Stimulated activated CD8-positive, alpha-beta memory T cell treated with anti-CD3 and anti-CD28 coated beads, Interleukin-15, amount 100 ng/mL, for 24 hours (primary cell): ENCODE data around the gene PIGU.

ENCODE experiments used
- DNase-seq: peaks from one replicate; pipeline ENCODE4 v3.0.0-alpha.2; 2020; ENCODE audit warnings: low read depth

The PIGU gene

DNA sequence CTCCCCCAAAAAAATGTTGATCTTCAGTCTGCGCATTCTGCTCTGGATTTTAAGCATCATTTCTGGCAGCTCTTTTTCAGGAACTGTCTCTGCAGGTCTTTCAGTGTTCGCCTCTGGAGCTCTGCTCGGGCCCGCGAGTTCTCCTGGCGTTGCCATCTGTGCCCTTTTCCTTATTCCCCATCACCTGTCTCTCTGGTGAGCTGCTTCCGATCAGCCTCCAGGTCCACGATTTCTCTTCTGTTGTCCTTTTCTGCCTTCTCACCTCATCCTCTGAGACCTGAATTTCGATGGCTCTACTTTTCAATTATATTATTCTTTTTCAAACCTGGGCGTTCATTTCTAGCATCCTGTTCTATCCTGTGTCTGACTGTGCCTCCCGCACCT lies 119.0 kb downstream of the PIGU start:
- DNase-seq = no peak

DNA sequence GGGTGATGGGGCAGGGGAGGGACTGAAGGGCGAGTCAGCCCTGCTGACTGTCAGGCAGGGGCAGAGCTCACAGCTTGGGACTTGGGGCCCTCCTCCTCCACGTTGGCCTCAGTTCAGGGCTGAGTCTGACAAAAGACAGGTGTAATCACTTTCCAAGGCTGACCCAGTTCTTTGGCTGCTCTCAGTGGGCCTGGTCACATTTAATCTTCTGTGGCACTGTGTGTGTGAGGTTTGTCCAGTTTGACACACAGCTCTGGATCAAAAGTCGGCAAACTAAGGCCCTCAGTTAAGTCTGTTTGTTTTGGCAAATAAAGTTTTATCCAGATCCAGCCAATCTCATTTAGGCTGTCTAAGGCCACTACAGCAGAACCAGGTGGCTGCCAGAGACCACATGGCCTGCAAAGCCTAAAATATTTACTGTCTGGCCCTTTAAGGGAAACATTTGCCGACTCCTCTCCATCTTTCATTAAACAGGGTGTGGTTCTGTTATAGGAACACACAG lies 123.5 kb downstream of the PIGU start:
- DNase-seq = no peak

DNA sequence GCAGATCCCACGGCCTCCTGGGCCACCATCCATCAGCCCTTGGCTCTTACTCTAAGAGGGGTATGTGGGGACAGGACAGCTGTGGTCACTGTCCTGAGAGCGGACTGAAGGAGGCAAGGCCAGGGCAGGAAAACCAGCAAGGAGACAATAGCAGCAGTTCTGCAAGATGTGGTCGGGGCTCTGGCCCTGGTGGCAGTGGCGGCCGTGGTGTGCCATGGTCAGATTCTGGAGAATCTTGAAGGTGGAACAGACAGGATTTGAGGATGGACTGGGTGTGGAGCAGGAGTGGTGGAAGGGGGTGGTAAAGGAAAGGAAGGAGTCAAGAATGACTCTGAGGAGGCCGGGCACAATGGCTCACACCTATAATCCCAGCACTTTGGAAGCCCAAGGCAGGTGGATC lies 124.3 kb downstream of the PIGU start:
- DNase-seq = no peak

DNA sequence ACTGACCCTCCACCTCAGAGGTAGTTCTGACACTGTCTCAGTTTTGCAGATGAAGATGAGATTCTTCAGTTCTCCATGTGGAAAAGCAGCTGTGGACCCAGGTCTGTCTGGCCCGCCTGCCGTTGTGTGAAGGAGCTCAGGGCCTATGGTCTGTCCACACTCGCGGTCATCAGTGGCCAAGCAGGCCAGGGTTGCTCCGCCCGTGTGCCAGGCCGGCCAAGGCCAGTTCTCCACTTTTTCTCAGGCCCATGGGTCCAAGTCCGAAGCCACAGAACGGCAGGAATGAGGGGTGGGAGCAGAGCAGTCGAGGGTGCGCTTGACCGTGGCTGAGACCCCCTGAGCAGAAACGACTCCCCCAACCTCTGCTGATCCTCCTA lies 127.0 kb downstream of the PIGU start:
- no peak for DNase-seq

DNA sequence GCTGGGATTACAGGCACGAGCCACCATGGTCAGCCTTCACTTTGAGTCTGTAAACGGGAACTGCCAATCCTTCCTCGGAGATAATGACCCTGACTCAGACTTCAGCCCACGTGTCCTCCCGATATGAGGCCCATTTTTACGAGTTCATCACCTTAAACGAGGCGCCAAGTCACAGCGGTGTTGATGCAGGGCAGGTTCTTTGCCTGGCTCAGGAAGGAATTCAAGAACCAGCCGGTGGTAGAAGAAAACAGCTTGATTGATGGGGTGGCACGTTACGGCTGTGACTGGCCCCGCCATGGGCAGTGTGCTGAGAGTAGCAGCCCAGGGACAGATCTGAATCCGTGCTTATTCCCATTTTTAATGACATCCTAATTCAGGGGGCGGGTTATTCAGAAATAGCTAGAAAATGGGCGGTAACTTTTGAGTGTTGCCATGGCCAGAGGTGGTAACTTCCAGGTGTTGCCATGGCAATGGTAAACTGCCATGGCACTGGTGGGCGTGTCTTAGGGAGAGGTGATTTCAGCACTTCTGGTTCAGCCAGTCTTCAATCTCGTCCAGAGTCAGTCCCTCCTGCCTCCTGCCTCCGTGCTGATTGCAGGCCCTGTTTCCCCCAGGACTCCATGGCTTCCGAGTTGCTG lies 127.5 kb downstream of the PIGU start:
- no peak for DNase-seq

DNA sequence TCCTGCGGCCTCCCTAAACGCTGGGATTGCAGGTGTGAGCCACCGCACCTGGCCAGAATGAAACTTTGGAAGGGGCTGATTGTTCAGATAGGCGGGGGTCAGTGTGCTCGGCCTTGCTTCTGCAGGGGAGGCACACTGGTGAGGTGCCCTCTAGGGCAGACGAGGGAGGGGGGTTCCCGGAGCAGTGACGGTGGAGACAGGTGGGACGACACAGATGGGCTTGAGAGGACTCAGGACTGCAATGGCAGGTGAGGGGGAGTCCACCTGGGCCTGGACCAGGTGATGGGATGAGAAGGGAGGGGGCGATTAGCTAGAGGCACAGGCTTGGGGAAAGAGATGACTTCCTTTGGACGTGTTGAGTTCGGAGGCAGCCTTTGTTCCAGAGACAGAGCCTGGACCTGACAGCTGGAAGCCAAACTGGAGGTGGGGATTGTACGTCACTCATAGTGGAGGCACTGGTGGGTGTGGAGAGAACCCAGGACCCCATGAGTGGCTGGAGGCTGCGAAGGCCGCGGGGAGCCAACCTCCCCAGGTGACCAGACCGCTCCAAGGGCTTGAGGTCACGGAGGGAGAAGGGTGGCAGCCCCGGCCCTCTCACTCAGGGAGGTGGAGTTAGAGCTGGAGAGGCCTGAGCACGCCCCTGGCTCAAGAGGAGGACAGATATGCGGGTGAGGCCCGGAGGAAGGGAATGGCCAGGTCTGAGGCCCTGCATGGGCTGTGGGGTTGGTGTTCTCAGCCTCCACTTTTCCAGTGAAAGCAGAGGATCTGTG lies 128.9 kb downstream of the PIGU start:
- DNase-seq = no peak

DNA sequence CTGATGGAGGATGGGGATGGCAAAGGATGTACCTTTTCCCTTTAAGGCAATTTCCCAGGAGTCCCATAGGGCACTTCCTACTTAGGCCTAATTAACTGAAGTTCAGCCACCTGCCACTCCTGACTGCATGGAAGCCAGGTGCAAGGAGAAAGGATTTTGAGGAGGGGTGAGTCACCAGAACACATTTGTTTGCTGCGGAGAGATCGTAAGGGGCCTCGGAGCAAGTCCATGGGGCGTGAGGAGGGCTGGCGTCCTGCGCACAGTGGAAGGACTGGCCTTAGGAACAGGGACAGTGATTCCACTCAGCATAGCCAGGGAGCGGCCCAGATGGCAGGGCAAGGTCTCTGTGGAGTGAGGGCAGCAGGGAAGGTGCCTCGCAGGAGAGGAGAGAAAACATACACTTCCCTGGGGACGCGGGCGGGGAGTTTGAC lies 130.1 kb downstream of the PIGU start:
- DNase-seq = no peak

DNA sequence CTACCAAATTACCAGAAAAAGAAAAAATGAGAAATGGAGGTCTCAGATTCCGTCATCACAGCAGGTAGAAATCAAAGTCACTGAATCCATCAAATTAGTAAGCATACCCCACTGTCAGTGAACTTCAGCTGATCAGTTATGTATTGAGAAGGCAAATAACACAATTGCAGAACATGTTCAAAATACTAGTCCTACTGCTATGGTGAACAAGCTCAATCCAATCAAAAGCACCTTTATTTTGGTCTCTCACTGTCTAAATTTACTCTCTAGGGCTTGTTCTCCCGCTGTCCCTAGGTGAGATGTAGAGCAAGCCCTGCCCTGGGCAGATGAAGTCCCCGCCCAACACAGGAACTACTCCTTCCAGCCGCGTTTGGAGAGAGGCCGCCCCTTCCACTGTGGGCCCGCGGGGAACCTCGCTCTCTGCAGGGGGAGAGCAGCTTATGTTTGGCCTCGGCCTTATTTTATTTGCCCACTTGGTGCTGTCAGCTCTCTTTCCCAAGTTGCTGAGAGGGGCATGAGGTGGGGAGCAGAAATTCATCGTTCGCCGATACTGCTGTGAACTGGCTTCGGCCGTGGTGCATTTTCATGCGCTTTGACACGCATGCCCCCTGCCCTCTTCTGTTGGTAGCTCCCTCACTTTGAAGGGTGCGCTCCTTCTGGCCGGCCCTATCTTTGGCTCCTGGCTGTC lies 132.6 kb downstream of the PIGU start:
- no peak for DNase-seq

DNA sequence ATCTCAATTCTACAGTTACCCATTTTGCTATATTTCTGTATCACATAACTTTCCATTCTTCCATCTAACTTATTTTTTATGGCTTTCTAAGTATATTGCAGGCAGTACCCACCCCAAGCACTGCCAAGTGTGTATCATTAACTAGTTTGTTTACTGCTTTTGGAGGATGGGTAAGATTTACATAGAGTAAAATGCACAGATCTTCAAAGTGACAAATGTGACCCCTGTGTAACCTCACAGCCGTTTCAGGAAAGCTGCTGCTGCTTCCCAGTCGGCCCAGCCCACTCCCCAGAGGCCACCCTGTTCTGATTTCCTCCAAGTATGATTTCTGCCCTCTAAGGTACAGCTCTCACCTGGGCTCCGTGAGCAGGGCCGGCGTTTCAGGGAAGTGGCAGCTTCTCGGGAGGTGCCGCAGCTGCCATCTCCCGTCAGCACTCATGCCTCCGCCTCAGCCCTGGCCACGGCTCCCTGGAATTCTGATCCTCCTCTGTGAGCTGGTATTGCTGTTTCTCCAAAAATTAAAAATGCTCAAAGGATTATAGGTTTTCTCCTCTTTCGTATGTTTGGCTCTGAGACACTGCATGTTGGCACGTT lies 133.3 kb downstream of the PIGU start:
- DNase-seq = no peak

DNA sequence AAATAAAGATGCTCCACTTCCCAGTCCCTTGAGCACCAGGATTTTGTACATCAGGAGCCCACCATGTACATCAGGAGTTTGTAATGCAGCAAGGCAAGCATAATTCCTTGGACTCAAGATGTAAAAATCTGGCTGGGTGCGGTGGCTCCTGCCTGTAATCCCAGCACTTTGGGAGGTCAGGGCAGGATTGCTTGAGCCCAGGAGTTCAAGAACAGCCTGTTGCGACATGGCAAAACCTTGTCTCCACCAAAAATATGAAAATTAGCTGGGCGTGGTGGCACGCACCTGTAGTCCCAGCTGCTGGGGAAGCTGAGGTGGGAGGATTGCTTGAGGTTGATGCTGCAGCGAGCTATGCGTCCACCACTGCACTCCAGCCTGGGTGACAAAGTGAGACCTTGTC lies 134.5 kb downstream of the PIGU start:
- no peak for DNase-seq

DNA sequence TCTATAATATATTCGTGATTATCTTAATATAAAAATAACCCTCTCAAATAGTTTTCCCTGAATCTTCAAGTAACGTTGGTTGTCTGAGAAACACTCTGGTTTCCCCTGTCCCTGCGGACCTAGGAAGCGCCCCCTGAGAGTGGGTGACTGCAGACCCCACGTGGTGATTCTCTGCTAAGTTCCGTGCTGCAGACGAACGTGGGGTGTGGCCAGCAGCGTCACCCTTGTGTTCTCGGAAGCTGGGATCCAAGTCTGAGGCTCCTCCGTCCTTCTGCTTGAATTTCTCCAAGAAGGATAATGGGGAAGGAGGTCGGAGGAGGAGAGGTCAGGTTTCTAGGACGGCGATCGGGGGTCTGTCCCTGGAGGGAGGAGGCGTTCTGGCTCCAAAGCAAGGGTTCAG lies 135.0 kb downstream of the PIGU start:
- no peak for DNase-seq

DNA sequence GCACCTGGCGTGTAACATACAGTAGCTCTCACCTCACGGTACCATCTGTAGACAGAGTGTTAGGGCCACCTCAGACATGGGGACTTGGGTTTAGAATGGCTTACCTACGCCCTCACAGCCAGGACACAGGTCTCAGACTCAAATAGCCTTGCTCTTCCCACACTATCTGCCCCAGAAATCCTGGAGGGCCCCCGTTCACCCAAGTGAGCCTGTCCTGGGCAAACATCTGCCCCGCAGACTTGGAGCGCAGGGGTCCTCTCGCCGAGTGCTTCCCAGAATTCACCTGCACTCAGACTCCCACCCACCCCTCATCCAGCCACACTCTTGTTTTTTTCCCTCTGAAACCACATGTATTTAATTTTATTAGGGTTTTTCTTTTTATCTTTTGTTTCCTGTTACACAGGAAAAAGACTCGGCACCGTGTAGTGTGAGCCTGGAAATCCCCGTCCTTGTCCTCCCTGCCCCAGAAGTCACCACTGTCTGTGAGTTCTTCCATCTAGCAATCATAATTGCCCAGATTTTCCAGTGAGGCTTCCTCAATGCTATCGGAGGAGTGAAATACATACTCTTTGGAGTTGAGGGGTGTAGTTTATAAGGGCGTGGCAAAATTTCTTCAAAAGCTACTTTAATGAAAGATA lies 135.5 kb downstream of the PIGU start:
- no peak for DNase-seq

DNA sequence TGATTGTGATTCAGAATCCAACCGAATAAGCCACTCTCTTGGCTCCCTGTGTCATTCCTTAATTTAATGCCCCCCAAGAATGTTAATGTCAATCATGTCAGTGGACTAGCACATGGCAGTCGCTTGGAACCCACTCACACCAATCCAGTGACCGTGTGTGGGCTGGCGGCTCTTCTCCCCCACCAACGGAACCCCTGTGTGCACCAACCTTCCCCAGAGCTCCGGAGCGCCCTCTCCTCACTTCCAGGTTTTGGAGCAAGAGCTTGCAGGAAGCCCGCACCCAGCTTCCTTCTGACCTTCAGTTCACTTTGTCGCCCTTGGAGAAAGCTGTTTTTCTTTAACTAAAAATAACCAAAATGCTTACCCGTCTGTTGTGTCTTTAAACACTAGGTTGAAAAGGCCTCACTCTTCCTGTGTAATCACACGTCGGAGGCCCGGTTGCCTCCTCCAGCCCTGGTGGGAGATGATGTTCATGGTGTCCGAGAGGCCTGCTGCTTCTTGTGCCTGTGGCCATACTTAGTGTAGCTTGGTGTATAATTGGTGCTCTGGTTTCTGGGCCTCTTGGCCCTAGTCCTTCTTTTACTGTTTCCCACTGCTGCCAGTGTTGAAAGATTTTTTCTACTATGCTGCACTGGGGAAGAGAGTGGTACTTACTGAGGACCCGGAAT lies 136.2 kb downstream of the PIGU start:
- DNase-seq = no peak

DNA sequence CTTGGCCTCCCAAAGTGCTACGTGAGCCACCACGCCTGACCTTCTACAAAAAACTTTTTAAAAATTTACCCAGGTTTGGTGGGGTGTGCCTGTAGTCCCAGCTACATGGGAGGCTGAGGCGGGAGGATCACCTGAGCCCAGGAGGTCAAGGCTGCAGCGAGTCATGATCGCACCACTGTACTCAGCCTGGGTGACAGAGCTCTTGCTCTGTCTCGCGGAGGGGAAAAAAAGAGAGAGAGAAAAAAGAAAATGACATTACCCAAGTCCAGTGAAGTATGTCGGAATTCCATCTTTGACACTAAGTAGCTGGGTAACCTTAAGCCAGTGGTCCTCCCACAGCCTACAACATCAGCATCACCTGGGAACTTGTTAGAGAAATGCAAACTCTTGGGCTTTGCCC lies 137.1 kb downstream of the PIGU start:
- no peak for DNase-seq

DNA sequence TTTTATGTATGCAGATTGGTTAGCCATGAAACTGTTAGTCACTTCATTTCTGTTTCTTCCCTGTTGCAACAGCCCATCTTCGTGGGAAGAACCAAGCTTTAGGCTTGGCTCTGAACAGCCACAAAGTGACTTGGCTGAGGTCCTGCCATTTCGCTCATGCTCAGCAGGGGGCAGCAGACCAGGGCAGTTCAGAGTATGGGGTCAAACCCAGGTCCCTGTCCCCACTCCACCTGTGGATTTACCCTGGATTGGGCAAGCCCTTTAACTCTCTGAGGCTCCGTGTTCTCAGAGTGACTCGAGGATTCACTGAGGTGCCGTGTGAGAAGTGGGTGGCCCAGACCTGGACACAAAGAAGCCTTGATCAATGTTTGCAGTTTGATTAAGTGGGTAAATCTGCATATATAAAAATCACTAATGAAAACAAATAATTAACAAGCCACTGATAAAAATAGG lies 138.2 kb downstream of the PIGU start:
- DNase-seq = no peak

DNA sequence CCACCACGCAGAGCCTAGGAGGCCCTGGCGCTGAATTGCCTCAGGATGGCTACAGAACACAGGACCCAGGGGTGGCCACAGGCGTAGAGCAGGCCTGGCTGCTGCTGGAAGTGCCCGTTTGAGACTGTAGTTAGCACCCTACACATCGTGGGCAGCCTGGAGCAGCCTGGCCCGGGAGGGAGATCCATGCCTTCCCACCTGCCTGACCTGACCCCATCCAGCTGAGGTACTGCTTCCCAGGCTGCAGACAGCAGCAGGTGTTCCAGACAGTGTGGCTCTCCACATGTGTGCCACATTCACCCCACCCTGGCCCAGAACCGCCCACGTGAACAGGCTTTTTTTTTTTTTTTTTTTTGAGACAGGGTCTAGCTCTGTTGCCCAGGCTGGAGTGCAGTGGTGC lies 139.2 kb downstream of the PIGU start:
- DNase-seq = no peak

DNA sequence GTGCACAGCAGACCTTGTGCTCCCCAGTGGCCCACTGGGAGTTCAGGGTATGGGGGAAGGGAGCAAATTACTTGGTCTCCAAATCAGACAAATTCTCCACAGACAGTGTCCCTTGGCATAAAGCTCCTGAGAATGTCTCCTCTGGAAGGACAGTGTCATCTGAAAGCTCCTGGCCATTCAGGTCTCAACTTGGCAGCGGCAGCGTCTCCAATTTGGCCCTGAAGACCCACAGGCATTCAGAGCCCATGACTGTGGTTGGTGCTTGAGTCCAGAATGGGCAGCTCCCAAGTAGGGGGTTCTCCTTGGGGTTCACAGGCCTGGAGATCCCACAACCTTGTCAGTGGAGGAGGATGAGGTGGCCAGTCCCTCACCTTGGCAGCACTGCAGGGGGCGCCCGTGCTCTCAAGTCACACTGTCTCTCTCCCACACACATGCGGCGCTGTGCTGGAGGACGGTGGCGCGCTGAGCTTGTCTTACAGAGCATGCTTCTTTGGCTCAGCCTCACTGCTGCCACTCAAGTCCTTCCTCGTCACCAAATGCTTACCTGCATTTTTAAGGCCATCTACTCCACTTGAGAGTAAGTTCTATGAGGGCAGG lies 140.0 kb downstream of the PIGU start:
- no peak for DNase-seq

DNA sequence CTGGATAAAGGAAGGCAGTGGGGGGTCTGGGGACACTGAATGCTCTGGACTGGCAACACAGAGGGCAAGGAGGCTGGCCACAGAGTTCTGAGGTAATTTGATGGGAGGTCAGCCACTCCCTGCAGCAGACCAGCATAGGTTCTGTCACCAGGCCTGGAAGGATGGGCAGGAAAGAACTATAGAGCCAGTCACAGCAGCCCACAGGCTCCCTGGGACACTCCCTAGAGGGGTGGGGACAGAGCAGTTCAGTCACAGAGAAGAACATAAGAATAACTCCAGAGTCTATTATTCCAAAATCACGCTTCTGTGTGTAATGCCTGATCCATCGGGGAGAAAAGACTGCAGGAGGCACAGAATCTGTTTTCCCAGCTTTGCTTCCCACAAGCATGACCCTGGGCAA lies 141.0 kb downstream of the PIGU start:
- no peak for DNase-seq

DNA sequence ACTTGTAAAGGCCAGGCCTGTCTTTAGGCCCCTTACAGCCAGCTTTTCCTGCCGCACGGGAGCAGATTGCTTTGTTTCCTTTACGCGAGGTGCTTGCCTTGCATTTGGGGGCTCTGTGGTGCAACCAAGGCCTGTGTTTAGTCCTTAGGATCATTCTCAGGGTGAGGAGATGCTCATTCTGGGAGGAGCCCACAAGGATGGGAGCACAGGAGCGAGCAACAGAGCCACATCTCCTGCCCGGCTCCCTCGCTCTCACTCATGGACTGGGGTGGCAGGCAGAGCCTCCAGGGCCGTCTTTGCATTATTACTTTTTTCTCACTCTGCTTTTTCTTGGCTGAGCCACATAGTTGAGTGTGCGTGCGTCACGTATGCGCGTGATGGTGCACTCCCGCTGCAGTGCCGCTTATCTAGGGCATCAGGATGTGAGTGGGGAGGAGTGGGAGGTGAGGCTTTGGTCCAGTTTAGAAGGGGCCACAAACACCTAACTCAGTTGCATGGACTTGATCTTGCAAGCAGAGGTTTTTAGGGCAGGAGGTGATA lies 141.5 kb downstream of the PIGU start:
- no peak for DNase-seq

DNA sequence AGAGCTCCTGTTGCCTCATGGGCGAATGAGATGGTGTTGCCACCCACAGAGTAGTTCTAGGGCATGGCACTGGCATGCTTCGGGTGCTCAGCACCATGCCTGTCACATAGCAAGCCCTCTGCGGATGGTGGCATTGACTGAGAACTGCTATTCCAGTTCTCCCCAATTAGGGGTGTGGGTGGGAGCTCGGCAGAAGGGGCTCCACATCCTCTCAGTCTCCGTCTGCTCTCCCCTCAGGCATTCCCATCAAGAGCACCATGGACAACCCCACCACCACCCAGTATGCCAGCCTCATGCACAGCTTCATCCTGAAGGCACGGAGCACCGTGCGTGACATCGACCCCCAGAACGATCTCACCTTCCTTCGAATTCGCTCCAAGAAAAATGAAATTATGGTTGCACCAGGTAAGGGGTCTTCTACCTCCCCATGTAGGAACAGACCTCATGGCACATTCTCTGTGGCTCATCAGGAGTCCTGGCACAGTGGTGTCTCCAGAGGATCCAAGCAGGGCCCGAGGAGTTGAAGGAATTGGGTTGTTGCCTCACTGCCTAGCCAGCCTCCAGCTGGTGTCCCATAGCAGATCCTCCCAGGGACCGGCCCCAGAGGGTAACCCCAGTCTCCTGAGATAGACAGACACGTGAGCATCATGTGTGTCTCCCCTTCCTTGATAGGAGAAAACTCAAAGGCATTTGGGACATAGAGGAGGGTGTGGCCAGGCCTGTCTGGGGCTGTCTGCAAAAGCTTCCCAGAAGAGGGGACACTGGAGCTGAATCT lies 142.3 kb downstream of the PIGU start:
- no peak for DNase-seq
